ENCODE data around the gene PSMD13.
"Not testable (repeated sequence)": the region's sequence is repeated elsewhere in the genome, so short reads cannot be mapped to it uniquely, and the experiment has no call there.

PSMD13 gene

DNA sequence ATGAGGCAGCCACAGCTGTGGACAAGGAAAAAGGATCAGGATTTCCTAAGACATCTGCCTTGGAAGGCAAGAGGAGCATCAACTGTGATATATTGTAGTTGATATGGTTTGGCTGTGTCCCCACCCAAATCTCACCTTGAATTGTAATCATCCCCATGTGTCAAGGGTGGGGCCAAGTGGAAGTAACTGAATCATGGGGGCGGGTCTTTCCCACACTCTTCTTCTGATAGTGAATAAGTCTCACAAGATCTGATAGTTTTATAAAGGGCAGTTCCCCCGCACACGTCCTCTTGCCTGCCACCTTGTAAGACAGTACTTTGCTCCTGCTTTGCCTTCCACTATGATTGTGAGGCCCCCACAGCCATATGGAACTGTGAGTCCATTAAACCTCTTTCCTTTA, 19.1 kb upstream of the PSMD13 start:
- DNase-seq (ENCODE audit: low spot score), result no peak

DNA sequence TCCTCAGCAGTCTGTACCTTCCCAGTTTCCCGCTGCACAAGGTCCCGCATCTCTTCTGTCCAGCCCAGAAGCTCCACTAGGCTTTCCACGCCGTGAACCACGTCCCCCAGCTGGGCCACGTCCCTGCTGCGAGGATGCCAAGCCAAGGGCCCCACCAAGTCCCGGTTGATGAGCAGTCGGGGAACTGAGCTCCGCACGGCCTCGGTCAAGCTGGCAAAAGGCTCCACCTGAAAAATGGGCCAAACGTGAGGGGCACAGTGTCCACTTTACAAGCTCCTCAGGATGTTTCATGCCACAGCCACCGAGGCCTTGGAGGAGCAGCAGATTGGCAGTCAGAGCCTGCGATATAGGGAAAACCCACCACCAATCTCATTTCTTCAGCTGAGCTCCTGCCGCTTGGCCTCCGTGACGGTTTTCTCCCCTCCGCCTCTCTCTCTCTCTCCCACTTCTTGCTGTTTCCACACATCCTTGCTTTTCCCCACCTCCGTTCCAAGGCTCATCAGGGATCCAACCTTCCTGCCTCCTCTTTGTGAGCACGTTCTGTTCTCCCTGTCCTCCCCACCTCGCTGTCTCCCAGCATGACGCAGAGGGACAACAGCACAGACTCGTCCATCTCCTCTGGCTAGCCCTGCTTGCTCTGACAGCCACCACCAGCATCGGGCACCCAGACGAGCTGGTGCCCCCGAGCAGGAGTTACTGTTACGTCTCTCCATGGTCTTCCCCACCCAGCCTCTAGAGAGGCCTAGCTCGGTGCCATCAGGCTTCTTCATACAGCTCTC, 17.8 kb upstream of the PSMD13 start:
- no peak for DNase-seq (ENCODE audit: low spot score)

DNA sequence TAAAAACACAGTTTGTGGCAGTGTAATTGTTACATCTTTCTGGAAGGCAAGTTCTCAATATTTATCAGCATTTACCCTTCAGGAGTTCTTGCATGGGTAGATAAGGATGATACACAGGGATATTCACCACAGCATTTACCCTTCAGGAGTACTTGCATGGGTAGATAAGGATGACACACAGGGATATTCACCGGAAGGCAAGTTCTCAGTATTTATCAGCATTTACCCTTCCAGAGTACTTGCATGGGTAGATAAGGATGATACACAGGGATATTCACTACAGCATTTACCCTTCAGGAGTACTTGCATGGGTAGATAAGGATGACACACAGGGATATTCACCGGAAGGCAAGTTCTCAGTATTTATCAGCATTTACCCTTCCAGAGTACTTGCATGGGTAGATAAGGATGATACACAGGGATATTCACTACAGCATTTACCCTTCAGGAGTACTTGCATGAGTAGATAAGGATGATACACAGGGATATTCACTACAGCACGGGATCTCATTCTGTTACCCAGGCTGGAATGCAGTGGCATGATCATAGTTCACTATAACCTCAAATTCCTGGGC, 16.0 kb upstream of the PSMD13 start:
- not testable (repeated sequence) for DNase-seq (ENCODE audit: low spot score)

DNA sequence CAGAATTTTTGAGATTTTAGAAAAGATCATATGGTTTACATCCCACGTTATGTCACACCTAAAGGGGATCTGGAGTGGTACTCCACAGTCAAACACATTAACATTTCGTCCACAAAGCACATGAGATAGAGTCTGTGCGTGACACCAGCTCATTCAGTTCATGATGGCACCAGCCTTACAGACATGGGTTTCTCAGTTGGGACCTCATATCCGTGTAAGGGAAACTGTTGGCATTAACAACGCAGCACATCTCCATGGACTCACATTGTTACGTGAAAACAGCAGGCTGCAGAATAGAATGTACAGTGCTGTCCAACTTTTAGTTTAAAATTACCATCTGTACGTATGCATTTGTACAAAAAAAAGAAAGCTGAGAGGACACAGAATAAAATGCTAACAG, 15.2 kb upstream of the PSMD13 start:
- DNase-seq (ENCODE audit: low spot score), result no peak

DNA sequence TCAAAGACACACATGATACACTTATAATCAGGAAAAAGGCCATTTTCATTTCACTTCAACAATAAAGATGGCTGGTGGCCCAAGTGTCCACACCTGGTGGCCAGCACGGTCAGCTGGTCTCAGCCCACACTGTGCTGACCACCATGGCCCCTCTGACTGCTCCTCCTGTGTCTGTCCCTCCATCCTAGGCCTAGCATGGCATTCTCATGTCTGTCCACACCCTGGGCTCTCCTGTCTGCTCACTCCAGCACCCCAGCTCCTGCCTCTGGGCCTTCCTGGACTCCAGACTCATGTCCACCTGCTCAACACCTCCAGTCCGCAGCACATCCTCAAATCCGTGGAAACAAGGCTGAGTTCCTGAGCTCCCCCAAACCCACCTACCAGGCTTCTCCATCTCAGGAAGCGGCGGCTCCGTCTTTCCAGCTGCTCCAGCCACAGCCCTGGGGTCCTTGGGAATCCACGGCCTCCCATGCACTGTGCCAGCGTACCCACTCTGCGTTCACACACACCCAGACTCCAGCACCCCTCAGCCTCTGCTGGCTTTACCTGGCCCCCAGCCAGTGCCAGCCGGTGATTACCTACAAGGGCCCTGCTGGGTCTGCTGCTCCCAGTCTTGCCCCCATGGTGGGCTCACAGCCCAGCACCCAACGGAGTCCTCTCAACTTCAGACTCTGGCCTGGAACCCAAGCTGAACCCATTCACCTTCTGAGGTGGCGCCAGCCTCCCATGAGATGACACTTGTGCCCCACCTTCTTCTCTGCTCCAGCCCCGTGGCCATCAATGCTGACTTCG, 14.6 kb upstream of the PSMD13 start:
- DNase-seq (ENCODE audit: low spot score), result no peak

DNA sequence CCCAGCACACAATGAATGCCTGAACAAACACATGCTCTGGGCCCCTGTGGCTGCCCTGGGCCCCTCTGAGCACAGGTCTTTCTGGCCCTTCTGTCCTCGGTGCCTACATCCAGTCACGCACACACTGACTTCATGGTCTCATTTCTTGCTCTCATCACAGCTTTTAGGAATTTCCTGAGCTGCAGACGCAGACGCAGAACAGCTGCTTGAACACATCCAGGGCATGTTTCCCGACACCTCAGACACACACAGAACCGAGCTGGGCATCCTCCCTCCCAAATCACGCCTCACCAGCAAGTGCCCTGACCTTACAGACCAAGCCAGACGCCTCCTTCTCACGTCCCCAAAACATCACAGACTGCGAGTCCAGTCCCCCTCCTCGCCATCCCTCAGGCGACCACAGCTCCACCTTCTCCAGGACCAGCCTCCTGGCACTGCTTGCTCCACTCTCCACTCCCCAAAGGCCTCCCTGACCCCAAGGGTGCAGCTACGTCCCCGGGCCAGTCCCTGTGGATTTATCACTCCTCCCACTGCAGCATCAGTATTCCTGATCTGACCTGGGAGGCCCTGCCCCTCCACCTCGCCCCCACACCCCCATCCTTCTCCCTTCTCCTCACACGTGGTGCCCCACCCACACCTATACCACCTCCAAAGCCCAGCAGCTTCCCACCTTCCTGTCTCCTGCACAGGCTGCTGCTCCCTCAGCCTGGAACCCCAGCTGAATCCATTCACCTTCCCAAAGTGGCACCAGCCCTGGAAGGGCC, 13.6 kb upstream of the PSMD13 start:
- DNase-seq (ENCODE audit: low spot score), result no peak

DNA sequence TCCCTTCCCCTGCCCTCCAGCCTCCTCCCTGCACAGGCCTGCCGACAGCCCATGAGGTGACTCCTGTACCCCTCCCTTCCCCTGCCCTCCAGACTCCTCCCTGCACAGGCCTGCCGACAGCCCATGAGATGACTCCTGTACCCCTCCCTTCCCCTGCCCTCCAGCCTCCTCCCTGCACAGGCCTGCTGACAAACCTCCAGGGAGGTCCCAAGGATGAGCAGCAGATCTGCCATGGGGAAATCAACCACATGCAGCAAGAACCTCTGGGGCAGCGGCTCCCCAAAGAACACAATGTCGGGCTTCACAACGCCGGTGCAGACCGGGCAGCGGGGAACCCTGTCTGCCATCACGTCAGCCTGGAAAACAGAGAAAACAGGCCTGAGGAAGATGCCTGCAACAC, 12.9 kb upstream of the PSMD13 start:
- no peak for DNase-seq (ENCODE audit: low spot score)

DNA sequence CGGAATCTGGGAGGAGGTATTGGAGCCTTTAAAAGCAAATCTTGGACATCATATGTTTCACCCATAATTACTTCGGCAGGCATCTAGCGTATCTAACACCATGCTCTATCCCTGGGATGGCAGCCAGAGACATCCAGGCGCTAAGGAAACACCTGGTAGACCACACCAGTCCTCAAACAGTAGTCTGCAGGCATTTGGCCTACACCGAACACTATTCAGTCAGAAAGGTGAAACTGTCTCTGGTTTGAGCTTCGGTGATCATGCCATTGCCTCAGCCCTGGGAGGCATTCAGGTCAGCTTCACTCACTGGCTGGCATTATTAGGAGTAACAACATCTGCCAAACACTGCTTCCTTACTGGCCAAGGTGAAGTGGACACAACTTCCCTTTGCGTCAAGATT, 12.4 kb upstream of the PSMD13 start:
- DNase-seq (ENCODE audit: low spot score), result no peak

DNA sequence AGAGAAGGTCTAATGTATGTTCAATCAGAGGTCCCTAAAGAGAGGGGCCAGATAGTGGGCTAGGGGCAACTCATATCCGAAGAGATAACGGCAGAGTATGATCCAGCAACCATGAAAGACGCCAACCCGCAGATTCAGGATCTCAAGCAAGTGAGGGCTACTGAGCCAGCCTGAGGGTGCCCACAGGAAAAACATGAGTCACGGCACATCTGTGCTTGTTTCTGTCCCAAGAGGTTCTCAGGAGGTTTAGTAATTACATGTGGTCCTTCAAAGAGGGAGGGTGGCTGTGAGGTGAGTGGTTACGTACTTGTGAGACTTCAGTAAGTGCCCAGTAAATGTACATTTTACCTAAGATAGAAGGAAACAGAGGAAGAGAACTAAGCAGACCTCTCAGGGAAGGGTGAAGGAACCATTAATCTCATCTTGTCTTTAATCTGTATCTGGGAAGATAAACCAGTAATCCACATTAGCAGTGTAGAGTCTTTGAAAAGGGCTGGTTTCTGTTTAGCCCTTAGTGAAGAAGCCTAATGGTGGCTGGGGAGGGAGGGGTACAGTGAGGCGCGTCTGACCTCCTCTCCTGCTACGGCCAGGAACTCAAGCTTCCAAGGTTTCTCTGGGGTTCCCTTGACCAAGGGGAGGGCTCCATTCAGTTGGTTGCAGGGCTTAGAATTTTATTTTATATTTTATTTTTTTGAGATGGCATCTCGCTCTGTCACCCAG, 10.9 kb upstream of the PSMD13 start:
- DNase-seq (ENCODE audit: low spot score), result no peak

DNA sequence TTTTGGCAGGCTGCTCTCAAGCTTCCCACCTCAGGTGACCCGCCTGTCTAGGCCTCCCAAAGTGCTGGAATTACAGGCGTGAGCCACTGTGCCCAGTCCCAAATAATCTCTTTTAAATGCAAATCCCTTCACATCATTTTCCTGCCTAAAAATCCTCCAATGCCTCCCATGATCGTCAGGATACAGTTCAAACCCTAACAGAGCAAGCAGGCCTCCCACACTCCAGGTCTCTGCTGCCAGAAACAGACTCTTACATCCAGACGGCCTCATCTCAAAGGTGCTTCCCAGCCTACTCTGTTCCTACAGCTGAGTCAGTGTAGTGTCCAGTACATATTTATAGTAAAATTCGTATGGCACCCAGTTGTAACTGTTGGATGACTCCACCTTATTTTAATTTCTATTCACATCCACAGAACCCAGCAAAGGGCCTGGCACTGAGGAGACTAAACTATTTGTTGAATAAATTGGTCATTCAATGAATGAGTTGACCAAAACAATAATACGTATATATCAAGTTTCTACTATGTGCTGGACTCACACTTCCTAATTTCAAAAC, 8.9 kb upstream of the PSMD13 start:
- no peak for DNase-seq (ENCODE audit: low spot score)

DNA sequence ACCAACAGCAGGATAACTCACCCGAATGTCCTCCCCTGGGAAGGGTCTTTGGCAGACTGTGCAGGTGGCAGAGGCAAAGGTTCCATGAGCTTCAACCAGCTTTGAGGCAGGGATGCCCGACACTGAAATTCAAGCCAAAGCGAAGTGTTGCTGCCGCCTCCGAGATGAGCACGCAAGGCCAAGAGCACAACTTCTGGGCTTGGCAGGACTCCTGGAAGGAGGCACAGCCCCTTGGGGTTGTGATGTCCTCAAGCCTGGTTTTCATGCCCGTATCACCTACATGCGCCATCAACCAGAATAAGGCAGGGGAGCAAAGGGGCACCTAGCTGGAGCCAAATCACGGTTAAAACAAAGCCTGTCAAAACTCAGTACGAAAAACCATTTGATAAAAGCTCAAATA, 6.3 kb upstream of the PSMD13 start:
- no peak for DNase-seq (ENCODE audit: low spot score)

DNA sequence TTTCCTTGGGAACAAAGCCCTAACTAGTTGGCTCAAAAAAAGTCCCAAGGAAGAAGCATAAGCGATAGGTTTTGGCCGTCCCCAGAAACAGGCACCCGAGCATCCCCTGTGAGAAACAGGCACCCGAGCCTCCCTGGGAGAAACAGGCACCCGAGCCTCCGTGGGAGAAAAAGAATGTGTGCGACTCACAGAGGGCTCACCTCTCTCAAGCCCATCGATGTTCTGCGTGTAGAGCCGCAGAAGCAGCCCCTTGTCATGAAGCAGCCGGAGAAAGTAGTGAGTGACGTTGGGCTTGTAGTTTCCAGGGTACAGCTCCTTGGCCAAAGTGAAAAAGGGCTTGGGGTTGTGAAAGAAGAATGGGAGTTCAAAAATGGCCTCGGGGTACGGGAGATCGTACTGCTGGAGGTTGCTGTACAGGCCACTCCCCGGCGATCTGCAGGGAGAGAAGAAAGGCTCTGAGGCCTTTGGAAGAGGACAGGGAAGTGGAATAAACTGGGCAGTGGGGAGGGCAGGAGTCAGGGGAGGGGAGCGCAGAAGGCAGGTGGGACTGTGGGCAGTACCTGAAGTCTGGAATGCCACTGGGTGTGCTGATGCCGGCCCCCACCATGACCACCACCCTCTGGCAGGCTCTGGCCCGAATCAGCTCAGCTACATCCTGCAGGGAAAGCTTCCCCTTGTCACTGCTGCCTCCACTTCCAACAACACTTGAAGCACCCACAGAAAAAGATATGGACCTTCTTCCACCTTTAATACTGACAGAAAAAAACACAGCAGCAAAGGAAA, 3.8 kb upstream of the PSMD13 start:
- DNase-seq (ENCODE audit: low spot score), result no peak

DNA sequence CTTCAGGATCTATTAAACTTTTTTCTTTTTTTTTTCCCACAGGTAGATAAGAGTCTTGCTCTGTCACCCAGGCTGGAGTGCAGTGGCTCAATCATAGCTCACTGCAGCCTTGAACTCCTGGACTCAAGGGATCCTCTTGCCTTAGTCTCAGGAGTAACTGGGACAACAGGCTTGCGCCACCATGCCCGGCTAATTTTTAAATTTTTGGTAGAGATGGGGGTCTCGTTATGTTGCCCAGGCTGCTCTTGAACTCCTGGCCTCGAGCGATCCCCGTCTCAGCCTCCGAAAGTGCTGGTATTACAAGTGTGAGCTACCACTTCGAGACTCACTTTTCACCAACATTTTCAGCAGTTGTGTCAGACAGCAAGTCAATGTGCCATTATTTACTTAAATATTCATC, 1.6 kb upstream of the PSMD13 start:
- DNase-seq (ENCODE audit: low spot score), result no peak

DNA sequence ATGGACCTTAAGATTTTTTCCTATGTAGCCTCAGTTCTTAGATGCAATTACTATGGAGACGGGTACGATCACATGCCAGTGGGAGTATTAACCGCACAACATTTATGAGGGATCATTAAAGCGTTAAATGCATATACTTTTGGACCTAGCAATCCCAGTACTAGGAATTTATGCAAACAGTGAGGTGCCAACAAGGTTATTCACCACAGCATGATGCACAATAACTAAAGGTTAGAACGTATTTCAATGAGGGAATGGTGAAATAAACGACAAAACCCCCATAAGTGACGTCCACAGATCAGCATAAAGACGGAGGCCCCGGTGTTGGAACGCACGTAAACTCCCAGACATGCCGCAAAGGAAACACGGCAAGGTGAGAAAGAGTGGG, 1.2 kb upstream of the PSMD13 start:
- DNase-seq (ENCODE audit: low spot score), result no peak

DNA sequence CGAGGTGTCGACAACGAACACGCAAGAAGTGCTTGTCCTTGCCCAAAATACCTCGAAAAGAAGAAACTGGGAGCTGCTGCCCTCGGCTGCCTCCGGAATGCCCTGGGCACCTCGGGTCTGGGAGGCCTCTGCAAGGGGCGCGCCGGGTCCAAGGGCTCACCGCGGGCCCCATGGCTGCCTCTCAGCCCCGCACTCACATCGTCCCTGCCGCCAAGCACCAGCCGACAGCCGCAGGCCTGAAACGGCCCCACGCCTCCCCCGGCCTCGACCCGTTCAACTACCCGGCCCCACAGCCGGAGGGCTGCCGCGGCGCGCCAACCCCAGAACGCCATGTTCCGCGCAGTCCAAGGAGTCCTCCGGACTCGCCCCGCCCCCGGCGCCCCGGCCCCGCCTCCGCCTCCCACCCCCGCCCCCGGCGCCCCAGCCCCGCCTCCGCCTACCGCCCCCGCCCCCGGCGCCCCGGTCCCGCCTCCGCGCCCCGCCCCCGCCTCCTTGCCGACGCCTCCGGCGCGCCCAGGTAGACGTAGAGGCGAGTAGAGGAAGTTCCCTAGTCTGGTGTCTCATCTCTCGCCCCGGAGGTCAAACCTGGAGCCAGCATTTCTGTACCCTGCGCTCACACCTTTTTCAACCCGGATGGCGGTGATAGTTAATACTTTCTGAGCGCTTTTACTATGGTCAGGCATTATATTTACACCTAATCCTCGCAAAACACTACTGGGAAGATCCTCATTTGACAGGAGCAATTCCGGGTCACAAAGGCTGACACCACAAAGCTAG, 591 bp upstream of the PSMD13 start, which contains the start of gene SIRT3:
TSS of gene SIRT3 (minus strand) at position 346 of the 777 bp plus-strand sequence. CDS start at position 332, 14 bp downstream.
- peak; percentile 99 for DNase-seq (ENCODE audit: low spot score)

DNA sequence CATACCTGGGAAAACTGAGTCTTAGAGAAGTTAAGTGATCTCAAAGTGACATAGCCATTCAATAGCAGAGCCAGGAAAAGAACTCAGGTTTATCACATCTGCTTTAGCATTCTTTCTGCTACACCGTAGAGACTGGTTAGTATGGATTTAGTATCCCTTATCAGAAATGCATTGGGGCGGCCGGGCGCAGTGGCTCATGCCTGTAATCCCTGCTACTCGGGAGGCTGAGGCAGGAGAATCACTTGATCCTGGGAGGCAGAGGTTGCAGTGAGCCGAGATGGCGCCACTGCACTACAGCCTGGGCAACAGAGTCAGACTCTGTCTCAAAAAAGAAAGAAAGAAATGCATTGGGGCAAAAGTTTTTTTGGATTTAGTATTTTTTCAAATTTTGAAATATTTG, 1.6 kb downstream of the PSMD13 start:
- not testable (repeated sequence) for DNase-seq (ENCODE audit: low spot score)

DNA sequence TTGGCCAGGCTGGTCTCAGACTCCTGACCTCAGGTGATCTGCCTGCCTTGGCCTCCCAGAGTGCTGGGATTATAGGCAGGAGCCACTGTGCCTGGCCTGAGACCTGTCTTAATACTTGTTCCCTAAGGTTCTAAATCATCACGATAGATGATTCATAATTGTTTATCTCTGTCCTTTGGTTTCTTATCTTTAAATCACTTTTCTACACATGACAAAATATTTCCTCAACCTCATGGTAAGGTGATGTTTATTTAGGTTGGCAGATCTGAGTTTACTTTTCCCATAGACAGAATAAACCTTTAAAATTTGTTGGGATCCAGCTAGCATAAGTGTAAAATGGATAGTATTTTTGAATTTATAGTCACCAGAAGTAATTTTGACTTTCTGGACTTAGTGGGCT, 3.5 kb downstream of the PSMD13 start:
- DNase-seq (ENCODE audit: low spot score), result no peak

DNA sequence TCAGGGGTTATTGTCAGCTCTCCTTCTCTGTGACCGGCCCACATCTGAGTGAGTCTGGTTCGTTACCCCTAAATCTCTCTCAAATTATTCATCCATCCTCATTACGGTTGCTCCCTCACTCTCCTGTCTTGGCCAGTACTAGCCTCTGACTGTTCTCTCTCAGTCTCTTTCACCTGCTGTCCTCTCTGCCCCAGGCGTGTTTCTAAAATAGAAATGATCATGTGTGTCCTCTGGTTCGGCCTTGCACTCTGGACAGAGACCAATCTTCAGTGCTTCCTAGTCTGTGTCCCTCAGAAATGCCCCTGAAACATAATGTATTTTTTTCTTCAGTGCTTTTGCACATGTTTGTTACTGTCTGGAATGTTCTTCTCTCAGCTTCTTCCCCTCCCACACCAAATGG, 4.9 kb downstream of the PSMD13 start:
- DNase-seq (ENCODE audit: low spot score), result no peak

DNA sequence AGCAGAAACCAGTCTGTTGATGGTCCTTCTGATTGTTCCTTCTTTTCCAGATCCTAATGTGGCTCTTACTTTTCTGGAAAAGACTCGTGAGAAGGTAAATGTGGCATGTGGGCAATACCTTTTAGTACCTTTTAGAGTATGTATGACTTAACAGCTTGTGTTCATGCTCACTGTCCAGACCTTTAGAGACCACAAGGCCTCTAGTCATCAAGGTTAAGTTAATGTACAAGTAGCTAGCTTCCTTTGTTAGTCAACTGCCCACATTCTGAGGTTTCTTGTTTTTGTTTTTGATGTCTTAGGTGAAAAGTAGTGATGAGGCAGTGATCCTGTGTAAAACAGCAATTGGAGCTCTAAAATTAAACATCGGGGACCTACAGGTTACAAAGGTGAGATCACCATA, 7.6 kb downstream of the PSMD13 start:
- DNase-seq (ENCODE audit: low spot score), result no peak

DNA sequence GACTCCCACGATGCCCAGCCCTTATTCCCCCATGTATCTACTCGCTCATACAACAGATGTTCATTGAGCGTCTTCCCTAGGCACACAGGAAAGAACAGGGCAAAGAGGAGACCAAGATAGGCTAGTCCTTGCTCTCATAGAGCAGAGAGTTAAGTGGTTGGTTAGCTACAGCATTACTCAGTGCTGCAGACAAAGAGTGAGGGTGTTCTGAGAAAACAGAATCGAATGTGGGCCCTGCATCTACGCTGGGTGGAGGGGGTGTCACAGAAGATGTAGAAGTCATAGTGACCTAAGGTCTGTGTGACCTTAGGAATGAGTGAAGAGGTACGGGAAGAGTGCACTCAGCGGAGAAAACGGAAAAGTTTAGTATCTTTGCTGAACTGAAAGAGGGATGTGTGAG, 12.3 kb downstream of the PSMD13 start:
- no peak for DNase-seq (ENCODE audit: low spot score)

Measured in GM03348 (cell line).